ENCODE data around the gene PLEKHG7. TPM values are rescaled to one million over a fixed set of nuclear protein-coding genes. Genes with fewer than 3 reads are reported as not detected.

PLEKHG7 gene
- polyA plus RNA-seq, 4 donors, result 0.50 to 1.0 (median 0.66) TPM; not detected in 1

GRCh38 chr12:92703786-92704185, 997 bp downstream of the PLEKHG7 start:
- no peak for DNase-seq (ENCODE audit: low read depth in 4 of 4, low spot score in 3 of 4)

DNA sequence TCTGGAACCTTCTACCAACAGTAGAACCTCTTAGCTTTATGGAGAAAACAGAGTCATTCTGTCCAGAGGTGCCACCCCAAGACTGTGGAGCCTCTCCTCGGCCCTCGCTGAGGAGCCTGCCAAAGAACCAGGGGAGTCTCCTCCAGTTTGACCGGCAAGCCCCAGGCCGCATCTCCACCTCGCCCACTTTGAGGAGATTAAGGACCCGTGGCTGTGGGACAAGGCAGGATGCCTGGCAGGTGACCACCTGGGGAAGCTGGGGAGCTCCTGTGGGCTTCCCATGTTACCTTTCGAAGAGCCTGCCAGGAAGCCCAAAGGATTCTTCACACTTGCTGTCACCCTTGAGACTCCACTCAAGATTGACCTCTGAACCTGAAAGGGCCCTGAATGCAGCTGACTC, 3.8 kb downstream of the PLEKHG7 start:
- DNase-seq (ENCODE audit: low read depth in 4 of 4, low spot score in 3 of 4), result no peak

DNA sequence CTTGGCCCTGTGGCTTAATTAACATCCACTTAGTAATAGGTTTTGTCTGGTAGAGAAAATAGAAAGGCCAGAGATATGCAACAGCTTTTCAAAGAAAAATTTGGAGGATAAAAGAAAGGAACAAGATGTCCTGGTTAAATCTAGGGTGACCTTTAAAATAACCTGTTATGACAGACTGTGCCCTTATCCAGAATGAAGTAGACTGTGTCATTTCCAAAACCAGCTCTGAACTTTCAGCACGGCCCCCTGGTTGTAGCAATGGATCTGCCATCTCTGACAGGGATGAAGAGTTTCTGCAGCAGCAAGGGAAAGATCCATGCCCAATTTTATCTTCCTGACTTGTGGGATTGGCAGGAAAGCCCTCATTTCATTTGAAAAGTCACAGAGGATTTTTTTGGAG, 5.1 kb downstream of the PLEKHG7 start:
- no peak for DNase-seq (ENCODE audit: low read depth in 4 of 4, low spot score in 3 of 4)

DNA sequence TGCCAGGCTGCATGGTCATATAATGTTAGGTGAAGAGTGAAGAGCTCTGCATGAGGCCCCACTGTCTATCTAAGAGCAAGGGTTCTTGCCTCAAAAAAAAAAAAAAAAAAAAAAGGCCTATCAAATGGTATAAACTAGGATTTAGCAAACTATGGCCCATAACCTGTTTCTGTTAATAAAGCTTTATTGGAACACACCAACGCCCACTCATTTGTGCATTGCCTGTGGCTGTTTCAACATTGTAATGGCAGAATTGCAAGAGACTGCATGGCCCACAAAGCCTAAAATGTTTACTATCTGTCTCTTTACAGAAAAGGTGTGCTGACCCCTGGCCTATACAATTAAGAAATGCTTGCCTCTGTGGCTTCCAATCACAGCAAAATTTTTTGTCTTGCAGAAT, 12.8 kb downstream of the PLEKHG7 start:
- DNase-seq (ENCODE audit: low read depth in 4 of 4, low spot score in 3 of 4), result no peak

- no peak for DNase-seq (ENCODE audit: low read depth in 4 of 4, low spot score in 3 of 4)
Measured at GRCh38 chr12:92717202-92717601, 14.4 kb downstream of the PLEKHG7 start.

DNA sequence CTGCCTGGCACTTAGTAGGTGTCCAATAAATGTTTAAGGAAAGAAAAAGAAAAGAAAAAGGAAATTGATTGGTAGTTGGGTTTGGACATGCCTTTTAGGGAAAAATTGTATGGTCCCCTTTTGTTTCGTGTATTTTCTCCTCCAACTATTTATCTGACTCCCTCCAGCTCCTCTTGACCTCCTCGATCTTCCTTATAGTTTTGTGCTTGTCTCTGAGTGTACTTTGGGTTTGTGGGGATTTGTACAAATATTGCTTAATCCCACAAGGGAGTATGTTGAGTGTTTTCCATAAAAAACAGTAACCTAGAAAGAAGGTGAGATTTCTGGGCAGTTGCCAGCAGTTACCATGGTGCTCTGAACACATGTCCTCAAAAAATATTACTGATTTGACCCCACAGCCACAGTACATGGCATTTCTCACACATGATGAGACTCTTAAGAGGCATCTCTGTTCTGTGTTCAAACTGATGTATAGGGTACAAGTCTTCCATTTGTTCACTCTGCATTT, 15.7 kb downstream of the PLEKHG7 start:
- DNase-seq (ENCODE audit: low read depth in 4 of 4, low spot score in 3 of 4), result no peak

- no peak for DNase-seq (ENCODE audit: low read depth in 4 of 4, low spot score in 3 of 4)
Measured at GRCh38 chr12:92719674-92720073, 16.9 kb downstream of the PLEKHG7 start.

DNA sequence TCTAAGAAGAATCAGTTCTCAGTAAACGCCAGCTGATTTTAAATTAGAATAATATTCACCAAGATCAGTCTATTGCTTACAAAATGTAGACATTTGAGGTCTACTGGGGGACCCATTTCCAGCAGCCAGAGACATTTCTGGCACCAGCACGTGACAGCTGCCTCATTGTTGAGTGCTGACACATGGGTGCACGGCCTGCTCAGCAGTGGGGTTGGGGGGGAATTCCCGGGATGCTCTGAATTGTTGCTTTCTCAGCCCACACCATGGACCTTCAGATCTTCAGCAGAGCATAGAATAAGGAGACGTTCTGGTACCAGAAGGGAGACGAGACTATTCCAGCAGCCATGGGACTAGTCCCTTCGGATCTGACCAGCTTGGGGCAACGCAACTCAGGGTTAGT, 18.3 kb downstream of the PLEKHG7 start:
- DNase-seq (ENCODE audit: low read depth in 4 of 4, low spot score in 3 of 4), result no peak

- DNase-seq (ENCODE audit: low read depth in 4 of 4, low spot score in 3 of 4), result no peak
Measured at GRCh38 chr12:92721656-92722055, 18.9 kb downstream of the PLEKHG7 start.

DNA sequence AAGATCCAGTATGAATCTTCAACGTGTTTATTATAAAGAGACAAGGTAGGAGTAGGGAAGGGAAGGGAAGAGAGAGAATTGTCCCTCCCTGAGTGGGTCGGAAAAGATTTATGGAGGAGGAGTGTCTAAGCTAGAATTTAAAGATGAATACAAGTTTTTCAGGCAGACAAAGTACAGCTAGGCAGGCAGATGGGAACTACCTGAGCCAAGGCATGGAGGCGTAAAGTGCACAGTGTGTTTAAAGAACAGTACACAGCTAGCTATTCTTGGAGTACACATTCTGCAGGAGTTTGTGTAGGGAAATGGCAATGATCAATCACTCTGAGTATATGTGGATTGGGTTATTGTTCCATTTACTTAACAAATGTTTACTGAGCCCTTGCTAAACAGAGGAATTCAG, 20.1 kb downstream of the PLEKHG7 start:
- DNase-seq (ENCODE audit: low read depth in 4 of 4, low spot score in 3 of 4), result no peak

DNA sequence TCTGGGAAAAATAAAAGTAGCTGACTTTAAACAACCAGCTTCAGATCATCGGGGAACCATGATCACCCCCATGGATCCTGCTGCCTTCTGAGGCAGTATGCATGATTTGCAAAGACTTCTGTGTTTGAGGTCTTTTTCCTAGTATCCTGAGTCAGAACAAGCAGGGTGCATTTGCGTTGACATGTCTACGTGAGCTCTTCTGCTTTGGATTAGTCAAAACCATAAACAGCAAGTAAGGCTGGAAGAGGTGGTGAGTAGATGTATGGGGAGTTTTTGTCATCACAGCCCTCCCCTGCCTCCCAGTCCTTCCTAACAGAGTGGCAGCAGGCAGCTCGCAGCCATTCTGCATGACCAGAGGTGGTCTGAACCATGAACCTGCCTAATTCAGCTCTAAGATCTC, 24.1 kb downstream of the PLEKHG7 start:
- no peak for DNase-seq (ENCODE audit: low read depth in 4 of 4, low spot score in 3 of 4)

GRCh38 chr12:92729773-92730305, 27.1 kb downstream of the PLEKHG7 start:
- no peak for DNase-seq (ENCODE audit: low read depth in 4 of 4, low spot score in 3 of 4)

DNA sequence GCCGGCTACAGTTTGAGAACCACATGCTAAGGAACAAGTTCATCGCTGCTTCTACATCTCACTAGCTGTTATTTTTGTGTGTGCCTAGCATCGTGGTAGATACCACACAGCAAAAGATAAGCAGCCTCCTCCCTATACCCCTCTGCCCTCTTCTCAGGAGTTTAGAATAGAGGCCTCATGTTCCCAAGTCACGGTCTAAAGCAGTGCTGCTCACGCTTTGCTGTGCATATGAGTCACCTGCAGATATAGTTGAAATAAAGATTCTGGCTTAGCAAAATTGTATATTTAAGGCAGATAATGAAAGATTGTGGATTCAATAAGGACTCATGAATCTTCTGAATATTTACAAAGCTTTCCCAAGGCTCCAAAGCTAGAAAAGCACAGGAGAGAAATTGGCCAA, 28.0 kb downstream of the PLEKHG7 start:
- DNase-seq (ENCODE audit: low read depth in 4 of 4, low spot score in 3 of 4), result no peak

DNA sequence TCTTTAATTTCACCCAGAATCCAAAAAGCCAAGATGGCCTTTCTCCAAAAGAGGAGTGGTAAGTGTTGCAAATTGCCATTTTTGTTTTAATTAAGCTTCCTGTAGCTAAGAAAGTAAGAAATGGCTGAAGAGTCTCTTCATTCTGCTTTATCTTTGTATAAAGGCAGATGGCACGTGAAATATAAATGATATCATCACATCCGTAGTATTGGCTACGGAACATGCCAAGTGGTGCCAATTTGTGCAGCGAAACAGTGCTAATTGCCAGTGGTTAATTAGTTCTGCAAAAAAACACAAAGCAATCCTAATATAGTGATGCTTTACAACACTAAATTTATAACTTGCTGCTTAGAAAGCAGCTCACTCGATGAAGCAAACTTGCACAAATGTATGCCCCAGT, 29.4 kb downstream of the PLEKHG7 start:
- no peak for DNase-seq (ENCODE audit: low read depth in 4 of 4, low spot score in 3 of 4)

DNA sequence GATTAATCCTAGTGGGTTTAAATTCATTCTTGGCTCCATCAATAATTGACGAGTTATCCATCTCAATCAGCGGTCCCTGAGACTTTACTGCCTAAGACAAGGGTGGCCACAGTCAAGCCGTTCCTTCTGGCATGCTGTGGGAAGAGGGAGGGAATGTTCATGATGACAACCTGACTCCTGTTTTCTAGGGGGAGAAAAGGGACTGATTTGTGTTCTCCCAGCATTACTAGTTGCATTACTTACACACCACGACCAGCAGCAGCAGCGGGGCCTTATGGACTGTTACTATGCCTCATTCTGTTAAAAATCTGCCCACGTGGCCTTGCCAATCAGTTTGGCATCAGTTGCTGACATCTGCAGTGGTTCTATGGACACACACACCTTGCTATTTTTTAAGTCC, 29.9 kb downstream of the PLEKHG7 start:
- DNase-seq (ENCODE audit: low read depth in 4 of 4, low spot score in 3 of 4), result no peak

DNA sequence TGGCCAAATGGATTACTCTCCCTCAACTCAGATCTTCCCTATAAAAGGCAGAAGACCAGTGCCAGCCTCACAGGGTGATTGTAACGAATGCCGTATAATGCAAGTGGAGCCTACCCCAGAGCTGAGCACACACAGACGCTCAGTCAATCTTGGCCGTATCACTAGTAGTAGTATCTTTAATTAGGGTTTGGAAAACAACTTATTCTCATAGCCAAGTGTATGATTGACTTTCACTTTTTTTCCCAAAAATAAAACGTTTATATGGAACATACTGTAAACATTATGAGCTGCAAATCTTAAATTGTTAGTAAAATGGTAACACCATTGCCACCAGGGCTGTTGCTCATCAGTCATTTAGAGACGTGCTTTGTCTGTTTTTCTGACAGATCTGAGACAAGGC, 30.4 kb downstream of the PLEKHG7 start:
- no peak for DNase-seq (ENCODE audit: low read depth in 4 of 4, low spot score in 3 of 4)

- DNase-seq (ENCODE audit: low read depth in 4 of 4, low spot score in 3 of 4), result no peak
Measured at GRCh38 chr12:92733661-92734060, 30.9 kb downstream of the PLEKHG7 start.

- no peak for DNase-seq (ENCODE audit: low read depth in 4 of 4, low spot score in 3 of 4)
Measured at GRCh38 chr12:92735131-92735721, 32.4 kb downstream of the PLEKHG7 start.

DNA sequence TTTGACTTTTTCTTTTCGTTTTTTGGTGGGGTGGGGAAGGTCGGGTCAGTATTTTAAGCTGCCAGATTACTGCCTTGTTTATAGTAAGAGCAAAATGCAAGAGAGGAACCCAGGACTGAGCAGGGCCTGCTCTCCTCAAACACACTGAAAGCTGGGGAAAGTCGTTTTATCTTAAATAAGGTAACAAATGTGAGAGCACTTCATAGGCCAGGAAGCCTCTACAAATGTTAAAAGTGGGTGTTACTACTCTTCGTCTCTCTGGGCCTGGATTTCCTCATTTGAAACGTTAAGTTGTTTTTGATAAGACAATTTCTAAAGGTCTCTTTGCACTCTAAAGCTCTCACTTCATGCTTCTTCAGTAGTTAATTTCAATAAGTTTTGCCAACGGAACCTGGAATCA, 33.8 kb downstream of the PLEKHG7 start:
- no peak for DNase-seq (ENCODE audit: low read depth in 4 of 4, low spot score in 3 of 4)

- no peak for DNase-seq (ENCODE audit: low read depth in 4 of 4, low spot score in 3 of 4)
Measured at GRCh38 chr12:92737855-92738850, 35.4 kb downstream of the PLEKHG7 start.

DNA sequence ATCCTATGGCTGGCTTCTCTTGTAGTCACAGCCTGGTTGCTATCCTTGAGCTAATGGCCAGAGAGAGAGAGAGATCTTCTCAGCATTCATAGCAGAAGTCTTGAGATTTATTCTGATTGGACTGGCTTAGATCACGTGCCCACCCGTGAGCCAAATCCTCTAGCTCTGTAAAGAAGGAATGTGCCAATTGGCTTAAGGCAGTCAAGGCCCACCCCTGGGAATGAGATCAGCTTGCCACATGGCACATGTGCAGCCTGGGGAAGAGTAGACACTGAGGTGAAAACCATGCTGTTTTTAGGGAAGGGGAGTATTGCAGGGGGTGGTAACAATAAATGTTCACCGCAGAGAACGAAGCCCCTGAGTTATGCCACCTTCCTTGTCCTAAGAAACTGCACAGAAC, 36.3 kb downstream of the PLEKHG7 start:
- DNase-seq (ENCODE audit: low read depth in 4 of 4, low spot score in 3 of 4), result no peak

GRCh38 chr12:92740411-92740810, 37.6 kb downstream of the PLEKHG7 start:
- no peak for DNase-seq (ENCODE audit: low read depth in 4 of 4, low spot score in 3 of 4)

All from left renal pelvis (tissue), 4 donors.